Loucy (cell line): ENCODE measurements around the gene CAMTA1.

Experiments used
- H2AFZ ChIP-seq: fragments of 200-600 bp; sonication (generic); 2 replicates; pipeline ENCODE4 v1.6.0; 2016; ENCODE audit warnings: antibody characterized with exemption, mild to moderate bottlenecking, low read length, moderate library complexity
- H3F3A ChIP-seq: fragments of 200-600 bp; 2 replicates; pipeline ENCODE4 v1.6.0; 2016; ENCODE audit warnings: antibody characterized with exemption, low read depth, mild to moderate bottlenecking
- H3K27me3 ChIP-seq: fragments of 200-600 bp; sonication (generic); 2 replicates; pipeline ENCODE4 v1.6.1; 2014; ENCODE audit warnings: low read length, mild to moderate bottlenecking; ENCODE audit not compliant: insufficient read depth, poor library complexity, severe bottlenecking
- H3K36me3 ChIP-seq: fragments of 200-600 bp; sonication (generic); 2 replicates; pipeline ENCODE4 v1.6.1; 2016; ENCODE audit warnings: low read length; ENCODE audit not compliant: insufficient read depth
- H3K4me1 ChIP-seq: fragments of 200-600 bp; sonication (generic); 2 replicates; pipeline ENCODE4 v1.5.1; 2014; ENCODE audit warnings: low read length, mild to moderate bottlenecking; ENCODE audit not compliant: insufficient read depth, poor library complexity, severe bottlenecking
- H3K4me2 ChIP-seq: fragments of 200-600 bp; sonication (generic); 2 replicates; pipeline ENCODE4 v1.6.0; 2014; ENCODE audit warnings: antibody characterized with exemption, low read length, low read depth, mild to moderate bottlenecking; ENCODE audit not compliant: poor library complexity, severe bottlenecking
- H3K4me3 ChIP-seq: fragments of 200-600 bp; sonication (generic); 2 replicates; pipeline ENCODE4 v1.5.1; 2014; ENCODE audit warnings: low read length, mild to moderate bottlenecking, mixed read lengths; ENCODE audit not compliant: poor library complexity, severe bottlenecking
- H3K79me2 ChIP-seq: fragments of 200-600 bp; sonication (generic); 2 replicates; pipeline ENCODE4 v1.6.1; 2014; ENCODE audit warnings: low read length; ENCODE audit not compliant: insufficient read depth
- H3K9ac ChIP-seq: fragments of 200-600 bp; sonication (generic); 2 replicates; pipeline ENCODE4 v1.6.0; 2014; ENCODE audit warnings: mild to moderate bottlenecking, low read depth, low read length, moderate library complexity; ENCODE audit not compliant: poor library complexity, severe bottlenecking
- H3K9me2 ChIP-seq: fragments of 200-600 bp; sonication (generic); replicated peaks from 2 replicates; pipeline ENCODE4 v1.6.1; 2016; ENCODE audit warnings: low read depth, low read length, mixed read lengths
- H3K9me3 ChIP-seq: fragments of 200-600 bp; sonication (generic); 2 replicates; pipeline ENCODE4 v1.6.1; 2014; ENCODE audit warnings: mild to moderate bottlenecking, antibody characterized with exemption, low read length, low read depth; ENCODE audit not compliant: insufficient read depth
- H4K20me1 ChIP-seq: fragments of 200-600 bp; sonication (generic); 2 replicates; pipeline ENCODE4 v1.6.0; 2014; ENCODE audit warnings: antibody characterized with exemption, low read length, mild to moderate bottlenecking; ENCODE audit not compliant: insufficient read depth, poor library complexity, severe bottlenecking
- CTCF ChIP-seq: fragments of 200-600 bp; sonication (generic); conservative IDR thresholded peaks from 2 replicates; pipeline ENCODE4 v1.5.1; 2014; ENCODE audit warnings: mild to moderate bottlenecking, antibody characterized with exemption, low read length
- EZH2phosphoT487 ChIP-seq: fragments of 200-600 bp; IDR thresholded peaks from 2 replicates; pipeline ENCODE4 v1.6.1; 2018; ENCODE audit warnings: antibody characterized with exemption, mild to moderate bottlenecking, moderate library complexity, borderline replicate concordance

The CAMTA1 gene

DNA sequence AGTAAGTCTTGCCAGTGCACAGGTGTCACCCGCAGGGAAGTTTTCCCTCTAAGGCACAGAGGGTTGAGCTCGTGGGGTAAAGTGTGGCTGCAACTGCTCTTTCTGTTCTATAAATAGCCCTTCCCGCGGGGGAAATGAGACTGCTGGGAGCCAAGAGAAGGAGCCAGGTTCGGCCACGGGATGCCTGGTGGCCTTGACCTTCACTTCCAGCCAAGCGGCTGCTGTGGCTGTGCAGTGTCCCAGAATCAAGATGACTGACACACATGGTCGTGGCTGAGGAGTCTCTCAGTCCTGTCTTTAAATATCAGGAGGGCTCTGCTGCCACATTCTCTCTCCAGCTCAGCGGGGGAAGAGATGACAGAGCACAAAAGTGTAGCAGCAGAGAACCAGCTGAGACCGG, 831.7 kb downstream of the CAMTA1 start:
- no peak overlapping the region for H3K9ac ChIP-seq
- no peaks in the 10 kb centered on the region; the same call in 1 of the 2 replicates for H3K9me3 ChIP-seq
- no peaks in the 10 kb centered on the region for H4K20me1 ChIP-seq
- H3K4me1 ChIP-seq = no peaks in the 10 kb centered on the region
- H2AFZ ChIP-seq = no peak overlapping the region
- no peaks in the 10 kb centered on the region for H3F3A ChIP-seq
- no peak overlapping the region for H3K4me3 ChIP-seq
- no peaks in the 10 kb centered on the region for H3K27me3 ChIP-seq
- no peaks in the 10 kb centered on the region for H3K79me2 ChIP-seq
- no peaks in the 10 kb centered on the region for H3K9me2 ChIP-seq
- TF ChIP-seq EZH2phosphoT487 (no peak), CTCF (no peak)
- no peaks in the 10 kb centered on the region for H3K36me3 ChIP-seq
- H3K4me2 ChIP-seq = no peak overlapping the region

DNA sequence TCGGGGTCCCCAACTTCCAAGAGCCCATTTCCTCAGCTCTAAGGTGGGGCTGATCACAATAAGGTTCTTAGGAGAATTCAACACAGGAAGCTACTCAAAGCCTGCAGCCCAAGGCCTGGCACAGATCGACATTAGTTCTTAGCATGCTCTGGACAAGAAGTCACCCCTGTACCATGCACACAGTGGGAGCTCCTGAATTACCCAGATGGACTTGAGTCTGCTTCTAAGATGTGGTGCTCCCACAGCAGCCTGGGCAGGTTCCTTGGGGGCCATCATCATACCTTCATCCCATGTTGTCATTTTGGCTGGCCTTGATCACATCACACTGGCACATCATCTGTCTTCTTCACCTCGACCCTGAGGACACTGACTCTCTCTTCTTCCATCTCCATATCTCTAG, 832.6 kb downstream of the CAMTA1 start:
- no peaks in the 10 kb centered on the region for H3K4me1 ChIP-seq
- H3K9ac ChIP-seq = no peak overlapping the region
- no peak for TF ChIP-seq EZH2phosphoT487
- no peak for TF ChIP-seq CTCF
- no peaks in the 10 kb centered on the region for H3F3A ChIP-seq
- H3K36me3 ChIP-seq = no peaks in the 10 kb centered on the region
- no peak overlapping the region for H3K4me2 ChIP-seq
- no peaks in the 10 kb centered on the region for H3K9me2 ChIP-seq
- H2AFZ ChIP-seq = no peak overlapping the region
- H4K20me1 ChIP-seq = no peaks in the 10 kb centered on the region
- no peaks in the 10 kb centered on the region for H3K27me3 ChIP-seq
- H3K4me3 ChIP-seq = no peak overlapping the region
- no peaks in the 10 kb centered on the region for H3K9me3 ChIP-seq
- no peaks in the 10 kb centered on the region for H3K79me2 ChIP-seq

DNA sequence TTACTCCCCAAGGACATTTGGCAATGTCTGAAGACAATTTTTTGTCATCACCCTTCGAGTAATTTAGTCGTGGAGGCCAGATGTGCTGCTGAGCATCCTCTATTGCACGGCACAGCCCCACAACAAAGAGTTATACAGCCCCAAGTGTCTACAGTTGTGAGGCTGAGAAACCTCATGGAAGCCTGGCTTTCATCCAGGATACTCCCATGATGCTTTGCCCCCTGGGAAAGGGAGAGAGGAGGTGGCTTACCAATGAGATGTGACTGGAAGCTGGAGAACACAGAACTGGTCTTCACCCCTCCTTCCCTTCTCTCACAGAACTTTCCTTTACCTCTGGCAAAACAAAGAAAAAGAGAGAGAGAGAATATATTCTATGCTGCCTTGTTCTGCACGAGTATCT, 834.9 kb downstream of the CAMTA1 start:
- no peaks in the 10 kb centered on the region for H3K27me3 ChIP-seq
- no peak overlapping the region for H3K4me2 ChIP-seq
- H3K9ac ChIP-seq = no peak overlapping the region
- no peaks in the 10 kb centered on the region for H3K9me3 ChIP-seq
- no peaks in the 10 kb centered on the region for H3K9me2 ChIP-seq
- no peaks in the 10 kb centered on the region for H3K79me2 ChIP-seq
- no peaks in the 10 kb centered on the region for H3F3A ChIP-seq
- H2AFZ ChIP-seq = no peak overlapping the region
- H3K4me3 ChIP-seq = no peak overlapping the region
- TF ChIP-seq CTCF (no peak), EZH2phosphoT487 (no peak)
- no peaks in the 10 kb centered on the region for H4K20me1 ChIP-seq
- no peaks in the 10 kb centered on the region for H3K36me3 ChIP-seq
- no peaks in the 10 kb centered on the region for H3K4me1 ChIP-seq
